K562 (cell line): ENCODE results near the gene TBXAS1. TPM values are rescaled to one million over a fixed set of nuclear protein-coding genes. Genes with fewer than 3 reads are reported as not detected.

Source experiments
- CREBBP ChIP-seq: IDR thresholded peaks from one replicate; pipeline ENCODE4 v1.6.1; 2012; ENCODE audit warnings: low read depth, mild to moderate bottlenecking, control low read depth, inconsistent platforms, low read length
- DIDO1 ChIP-seq: fragments of 450-650 bp; IDR thresholded peaks from 2 replicates; pipeline ENCODE4 v1.6.1; 2016; ENCODE audit warnings: low read depth, missing biosample characterization, missing genetic modification characterization
- ERF ChIP-seq: fragments of 450-650 bp; formaldehyde crosslinking; IDR thresholded peaks from 2 replicates; pipeline ENCODE4 v1.4.0; 2020; ENCODE audit warnings: mild to moderate bottlenecking, mixed read lengths
- FOSL1 ChIP-seq: fragments of 200-800 bp; sonication (Bioruptor generic); conservative IDR thresholded peaks from 2 replicates; pipeline ENCODE4 v1.6.1; 2016; ENCODE audit warnings: missing genetic modification characterization, missing compliant biosample characterization
- HNRNPL ChIP-seq: fragments of 200-400 bp; formaldehyde crosslinking; IDR thresholded peaks from 2 replicates; pipeline ENCODE4 v1.6.1; 2017; ENCODE audit warnings: low read depth, mild to moderate bottlenecking, low read length
- JUNB ChIP-seq: fragments of 450-650 bp; formaldehyde crosslinking; conservative IDR thresholded peaks from 2 replicates; pipeline ENCODE4 v1.4.0; 2020; ENCODE audit warnings: mild to moderate bottlenecking
- LARP7 ChIP-seq: fragments of 450-650 bp; IDR thresholded peaks from 2 replicates; pipeline ENCODE4 v1.6.1; 2016
- LCOR ChIP-seq: sonication (generic); formaldehyde crosslinking; IDR thresholded peaks from 2 replicates; pipeline ENCODE4 v1.8.0; 2022; ENCODE audit warnings: mild to moderate bottlenecking, missing genetic modification reagents
- MAFG ChIP-seq: fragments of 450-650 bp; conservative IDR thresholded peaks from 2 replicates; pipeline ENCODE4 v1.6.1; 2016; ENCODE audit warnings: missing genetic modification characterization, missing compliant biosample characterization
- MIER1 ChIP-seq: fragments of 450-650 bp; IDR thresholded peaks from 2 replicates; pipeline ENCODE4 v1.6.1; 2016; ENCODE audit warnings: antibody characterized with exemption, mild to moderate bottlenecking, low read depth
- MLLT1 ChIP-seq, 2 experiments: fragments of 450-650 bp; IDR thresholded peaks; 2 replicates each; pipeline ENCODE4 v1.6.1; 2016
- NCOA6 ChIP-seq: fragments of 450-650 bp; IDR thresholded peaks from 2 replicates; pipeline ENCODE4 v1.6.1; 2017; ENCODE audit warnings: mild to moderate bottlenecking
- NEUROD1 ChIP-seq: fragments of 150-350 bp; IDR thresholded peaks from 2 replicates; pipeline ENCODE4 v1.6.1; 2014; ENCODE audit warnings: borderline replicate concordance, low read length, low read depth; ENCODE audit not compliant: partially characterized antibody
- NFE2 ChIP-seq: IDR thresholded peaks from 2 replicates; pipeline ENCODE4 v1.6.1; 2014; ENCODE audit warnings: antibody characterized with exemption, low read depth
- PHB2 ChIP-seq: fragments of 450-650 bp; IDR thresholded peaks from 2 replicates; pipeline ENCODE4 v1.6.1; 2017; ENCODE audit warnings: low read depth
- PTBP1 ChIP-seq: fragments of 200-400 bp; formaldehyde crosslinking; IDR thresholded peaks from 2 replicates; pipeline ENCODE4 v1.6.1; 2017; ENCODE audit warnings: low read depth, low read length
- RBM22 ChIP-seq: fragments of 200-400 bp; formaldehyde crosslinking; IDR thresholded peaks from 2 replicates; pipeline ENCODE4 v1.6.1; 2018; ENCODE audit warnings: low read length, low read depth; ENCODE audit not compliant: poor library complexity, severe bottlenecking
- SIX5 ChIP-seq, 2 experiments: IDR thresholded peaks; 2 replicates each; pipeline ENCODE4 v1.6.1; 2011; ENCODE audit warnings: low read length in 2 of 2, borderline replicate concordance in 1 of 2, low read depth in 1 of 2, mild to moderate bottlenecking in 1 of 2, moderate library complexity in 1 of 2; ENCODE audit not compliant: insufficient read depth in 1 of 2
- STAT5B ChIP-seq: fragments of 250-450 bp; sonication (Bioruptor Pico); IDR thresholded peaks from 2 replicates; pipeline ENCODE4 v1.8.0; 2021; ENCODE audit warnings: mild to moderate bottlenecking, inconsistent platforms
- TBL1XR1 ChIP-seq, 2 experiments: IDR thresholded peaks; 2 replicates each; pipeline ENCODE4 v1.6.1; 2012; ENCODE audit warnings: improper control_type of control experiment in 2 of 2, low read length in 2 of 2, mild to moderate bottlenecking in 1 of 2
- TEAD1 ChIP-seq, 2 experiments: fragments of 450-650 bp in 1 of 2; sonication (generic) in 1 of 2; formaldehyde crosslinking; IDR thresholded peaks; 2 replicates each; pipeline versions ENCODE4 v1.4.0 to v1.8.0; 2020 to 2022; ENCODE audit warnings: mild to moderate bottlenecking in 2 of 2, missing genetic modification reagents in 1 of 2
- VEZF1 ChIP-seq: fragments of 200-800 bp; sonication (Bioruptor generic); IDR thresholded peaks from 2 replicates; pipeline ENCODE4 v1.6.1; 2017; ENCODE audit warnings: missing genetic modification characterization, missing compliant biosample characterization
- ZBTB7A ChIP-seq: IDR thresholded peaks from 2 replicates; pipeline ENCODE4 v1.6.1; 2011; ENCODE audit warnings: low read depth, mild to moderate bottlenecking, low read length, moderate library complexity, borderline replicate concordance; ENCODE audit not compliant: control insufficient read depth
- ZNF23 ChIP-seq: fragments of 250-450 bp; sonication (Bioruptor Pico); IDR thresholded peaks from 2 replicates; pipeline ENCODE4 v1.4.0; 2020; ENCODE audit warnings: mild to moderate bottlenecking
- ZNF583 ChIP-seq: fragments of 250-450 bp; sonication (Bioruptor Pico); IDR thresholded peaks from 2 replicates; pipeline ENCODE4 v1.4.0; 2020
- ZNF695 ChIP-seq: fragments of 450-650 bp; formaldehyde crosslinking; IDR thresholded peaks from 2 replicates; pipeline ENCODE4 v1.4.0; 2020; ENCODE audit warnings: mild to moderate bottlenecking, moderate library complexity
- ZNF778 ChIP-seq: fragments of 450-650 bp; formaldehyde crosslinking; IDR thresholded peaks from 2 replicates; pipeline ENCODE4 v1.4.0; 2020; ENCODE audit warnings: mild to moderate bottlenecking, moderate library complexity
- ZSCAN29 ChIP-seq: fragments of 450-650 bp; IDR thresholded peaks from 2 replicates; pipeline ENCODE4 v1.6.1; 2017
- polyA plus RNA-seq, 8 experiments: library from polyadenylated mRNA; depleted of rRNA in 4 of 8; stranded (reverse) in 5 of 8; unstranded in 3 of 8; fragments of >200 nt; fragmentation: Nextera tagmentation in 2 of 8; fragmentation: Illumina TruSeq in 1 of 8; extraction: Ambion mirVana in 2 of 8; extraction: Trizol in 1 of 8; gene quantifications; 2 replicates each; pipeline versions ENCODE4 v1.2.1 to v1.2.3, GENCODE V29; 2011 to 2014; ENCODE audit warnings: inconsistent platforms in 1 of 8, missing spikeins in 1 of 8
- total RNA-seq, 7 experiments: library from RNA; depleted of rRNA in 6 of 7; stranded (reverse); fragments of >200 nt in 6 of 7; fragmentation: Illumina TruSeq in 2 of 7; extraction: Trizol in 2 of 7; gene quantifications; 2 replicates each; pipeline versions ENCODE4 v1.2.1 to v1.2.3, GENCODE V29; 2011 to 2021; ENCODE audit warnings: low replicate concordance in 1 of 7

TBXAS1 gene
- total and polyA plus RNA-seq, 9 of the 15 experiments (the other 6 are each of a cell fraction or from before 2014, with no cell fraction given) = 1.1 to 8.3 (median 1.9) TPM

GRCh38 chr7:139915864-139916716 lies 87.0 kb downstream of the TBXAS1 start (continued):
- TF ChIP-seq HNRNPL = peak; percentile 79
- TF ChIP-seq PTBP1 = no peak
- 0 out of 2 replicates have a peak, but pooled peaks have one; percentile 53 for TF ChIP-seq ZNF23 (CRISPR knock-in tag)
- peak; percentile 46 to 87; a peak in 2 of 4 replicates for TF ChIP-seq MLLT1 (IDR thresholded peaks at IDR 0.05)
- TF ChIP-seq LCOR = peak; percentile 54; the same call in 1 of the 2 replicates
- no peak for TF ChIP-seq CREBBP
- TF ChIP-seq FOSL1 = peak; percentile 100
- TF ChIP-seq ZSCAN29 = no peak
- TF ChIP-seq VEZF1 (CRISPR knock-in tag) = peak; percentile 44; the same call in 1 of the 2 replicates
- TF ChIP-seq LARP7 = peak; percentile 10; the same call in 1 of the 2 replicates
- TF ChIP-seq NFE2 = peak; percentile 100
- TF ChIP-seq ZNF778 = no peak
- no peak for TF ChIP-seq ZNF695
- TF ChIP-seq TEAD1 (CRISPR knock-in tag; IDR thresholded peaks at IDR 0.05) = peak; percentile 51 to 92; a peak in 3 of 4 replicates
- peak; percentile 10; the same call in 1 of the 2 replicates for TF ChIP-seq NCOA6
- no peak for TF ChIP-seq STAT5B (CRISPR knock-in tag)
- TF ChIP-seq DIDO1 (tag) = peak; percentile 68
- TF ChIP-seq ZNF583 (CRISPR knock-in tag) = 0 out of 2 replicates have a peak, but pooled peaks have one; percentile 43
- peak; percentile 80 for TF ChIP-seq NEUROD1
- TF ChIP-seq MIER1 = peak; percentile 61; the same call in 1 of the 2 replicates
- no peak for TF ChIP-seq ZBTB7A
- peak in 1 of 2 experiments; percentile 20; a peak in 1 of 4 replicates for TF ChIP-seq TBL1XR1 (IDR thresholded peaks at IDR 0.05; ENCODE audit: low read length in 2 of 2)
- TF ChIP-seq ERF (CRISPR knock-in tag) = no peak; the same call in 1 of the 2 replicates
- TF ChIP-seq MAFG (tag) = peak; percentile 100
- no peak for TF ChIP-seq RBM22
- no peak for TF ChIP-seq SIX5 (IDR thresholded peaks at IDR 0.05; ENCODE audit: borderline replicate concordance in 1 of 2, insufficient read depth in 1 of 2, low read depth in 1 of 2, low read length in 2 of 2)
- TF ChIP-seq JUNB (CRISPR knock-in tag) = peak; percentile 85
- peak; percentile 84 for TF ChIP-seq PHB2
